Left forelimb (tissue), 1 donor: ENCODE measurements around the gene PLCD3.

Experiments
- DNase-seq: peaks from one replicate; pipeline ENCODE4 v3.0.0-alpha.2; 2018; ENCODE audit warnings: low spot score

The PLCD3 gene

GRCh38 chr17:45116434-45117016, 15.8 kb downstream of the PLCD3 start:
- no peak for DNase-seq

DNA sequence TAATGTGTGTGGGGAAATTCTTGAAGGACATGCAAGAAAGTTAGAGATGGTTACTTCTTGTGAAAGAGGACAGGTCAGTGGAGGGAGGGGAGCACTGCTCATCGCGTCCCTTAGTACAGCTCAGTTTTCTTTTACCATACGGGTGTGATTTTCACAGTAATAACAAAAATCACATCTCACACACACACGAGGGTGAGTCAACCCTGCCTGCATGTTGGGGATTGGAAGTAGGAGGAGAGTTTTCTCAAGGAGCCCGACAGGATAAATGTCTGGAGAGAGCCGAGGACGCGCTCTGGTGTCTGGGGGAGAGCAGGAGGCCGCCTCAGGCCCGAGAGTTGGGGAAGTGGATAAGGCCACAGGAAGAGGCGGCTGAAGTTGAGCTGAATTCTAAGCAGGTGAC, 16.4 kb downstream of the PLCD3 start:
- no peak for DNase-seq

DNA sequence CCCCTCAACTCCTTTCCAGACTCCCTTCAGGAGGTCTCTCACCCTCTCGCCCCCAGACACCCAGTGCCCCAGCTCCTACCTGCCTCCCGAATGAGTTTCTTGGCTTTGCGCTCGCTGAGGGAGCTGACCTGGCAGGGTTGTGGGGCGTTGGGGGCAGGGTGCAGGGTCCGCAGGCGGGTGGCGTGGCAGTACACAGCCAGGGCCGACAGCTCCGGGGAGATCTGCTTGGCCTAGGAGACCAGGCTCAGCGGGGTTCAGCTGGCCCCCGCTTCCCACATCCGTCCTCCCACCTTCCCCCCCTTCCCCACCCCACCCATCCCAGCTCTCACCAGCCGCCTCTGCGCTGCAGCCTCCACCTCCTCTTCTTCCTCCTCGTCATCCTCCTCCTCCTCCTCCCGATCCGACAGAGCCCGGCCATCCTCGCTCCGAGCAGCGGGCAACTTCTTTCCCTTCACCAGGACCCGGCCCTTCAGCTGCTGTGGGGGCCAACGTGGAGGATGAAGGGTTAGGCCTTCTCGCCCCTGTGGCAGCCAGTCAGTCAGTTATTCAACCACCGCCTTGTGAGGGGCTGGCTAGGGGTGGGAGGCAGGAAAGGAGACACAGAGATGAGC, 17.2 kb downstream of the PLCD3 start:
- DNase-seq, result no peak

- DNase-seq, result no peak
These were observed 18.0 kb downstream of the PLCD3 start for GRCh38 chr17:45114117-45114932.

- DNase-seq, result no peak
These were observed 18.9 kb downstream of the PLCD3 start for GRCh38 chr17:45113424-45113754.

- no peak for DNase-seq
These were observed 19.5 kb downstream of the PLCD3 start for GRCh38 chr17:45112559-45113423.

- no peak for DNase-seq
These were observed 20.5 kb downstream of the PLCD3 start for GRCh38 chr17:45111850-45112249.

DNA sequence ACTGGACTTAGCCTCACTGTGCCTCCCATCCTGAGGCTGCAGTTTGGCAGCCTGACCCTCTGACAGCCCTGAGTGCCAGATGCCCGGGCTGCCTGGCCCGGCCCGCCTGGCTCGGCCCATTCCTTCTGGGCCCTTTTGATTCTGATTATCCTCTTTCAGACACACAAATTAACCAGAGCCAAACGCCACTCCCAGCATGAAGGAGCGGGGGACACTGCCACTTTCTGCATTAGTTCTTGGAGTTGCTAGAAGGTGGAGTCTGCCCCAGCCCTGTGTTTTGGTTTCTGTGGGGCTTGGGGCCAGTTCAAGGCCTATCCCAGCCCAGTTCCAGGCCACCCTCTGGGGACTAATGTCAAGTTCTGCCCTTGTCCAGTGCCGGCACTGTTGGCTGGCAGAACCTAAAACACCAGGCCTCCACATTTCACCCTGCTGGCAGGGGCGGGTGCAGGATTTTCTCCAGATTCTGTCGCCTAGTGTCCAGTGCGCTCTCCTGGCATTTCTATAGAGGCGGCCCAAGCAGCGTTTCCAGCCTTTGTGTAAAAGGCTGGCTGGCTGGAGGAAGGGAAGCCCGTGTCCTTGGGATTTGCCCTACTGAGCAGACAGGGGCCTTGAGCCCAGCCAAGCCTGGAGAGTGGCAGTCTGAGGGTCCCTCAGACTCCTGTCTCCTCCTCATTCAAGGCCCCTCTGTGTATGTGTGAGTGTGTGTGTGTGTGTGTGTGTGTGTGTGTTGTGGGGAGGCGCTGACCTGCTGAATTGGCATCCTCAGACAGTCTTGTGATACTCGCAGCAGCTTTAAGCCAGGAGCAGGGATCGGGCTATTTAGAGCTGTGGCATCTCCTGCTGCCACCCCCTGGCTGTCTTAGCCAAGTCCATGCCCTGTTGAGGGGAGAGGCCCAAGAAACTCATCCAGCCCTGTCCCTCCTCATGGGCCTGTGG, 21.4 kb downstream of the PLCD3 start:
- DNase-seq, result no peak

DNA sequence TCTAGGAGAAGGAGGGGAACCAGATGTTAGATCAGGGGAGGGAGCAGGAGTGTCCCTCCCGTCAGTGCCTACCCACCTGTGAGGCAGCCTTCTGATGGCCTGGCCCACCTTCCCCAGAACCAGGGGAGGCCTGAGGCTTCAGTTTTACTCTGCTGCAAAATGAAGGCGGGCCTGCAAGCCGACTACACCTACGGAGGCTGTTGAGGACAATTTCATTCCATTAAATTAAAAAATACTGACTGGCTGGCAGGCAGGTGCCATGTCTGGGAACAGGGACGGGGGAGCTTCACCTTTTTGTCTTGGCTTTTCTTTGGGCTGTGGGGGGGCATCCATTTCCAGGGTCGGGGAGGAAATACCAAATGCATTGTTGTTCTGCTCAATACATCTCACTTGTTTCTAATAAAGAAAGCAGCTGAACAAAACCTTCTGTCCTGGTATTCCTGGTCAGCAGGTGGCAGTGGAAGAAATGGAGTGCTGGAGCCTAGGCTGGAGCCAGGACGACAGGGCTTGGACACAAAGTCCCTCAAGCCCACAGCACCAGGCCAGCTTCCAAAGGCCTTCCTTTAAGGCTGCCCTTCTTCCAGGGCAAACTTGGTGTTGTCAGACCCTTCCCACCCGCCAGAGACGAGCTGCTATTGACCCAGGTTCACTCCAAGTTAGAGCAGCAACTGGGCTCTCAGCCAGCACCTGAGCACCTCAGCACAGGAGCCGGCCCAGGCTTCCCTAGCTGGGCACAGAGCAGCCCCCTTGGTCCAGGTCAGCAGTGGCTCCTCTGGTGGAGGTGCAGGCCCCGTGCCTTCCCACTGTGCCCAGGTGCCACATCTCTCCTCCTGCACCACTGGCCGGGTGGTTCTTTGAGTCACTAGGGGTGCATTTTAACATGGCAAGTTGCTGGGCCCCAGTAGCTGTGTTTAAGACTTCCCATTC, 23.5 kb downstream of the PLCD3 start:
- no peak for DNase-seq

- no peak for DNase-seq
These were observed 24.3 kb downstream of the PLCD3 start for GRCh38 chr17:45108051-45108450.

DNA sequence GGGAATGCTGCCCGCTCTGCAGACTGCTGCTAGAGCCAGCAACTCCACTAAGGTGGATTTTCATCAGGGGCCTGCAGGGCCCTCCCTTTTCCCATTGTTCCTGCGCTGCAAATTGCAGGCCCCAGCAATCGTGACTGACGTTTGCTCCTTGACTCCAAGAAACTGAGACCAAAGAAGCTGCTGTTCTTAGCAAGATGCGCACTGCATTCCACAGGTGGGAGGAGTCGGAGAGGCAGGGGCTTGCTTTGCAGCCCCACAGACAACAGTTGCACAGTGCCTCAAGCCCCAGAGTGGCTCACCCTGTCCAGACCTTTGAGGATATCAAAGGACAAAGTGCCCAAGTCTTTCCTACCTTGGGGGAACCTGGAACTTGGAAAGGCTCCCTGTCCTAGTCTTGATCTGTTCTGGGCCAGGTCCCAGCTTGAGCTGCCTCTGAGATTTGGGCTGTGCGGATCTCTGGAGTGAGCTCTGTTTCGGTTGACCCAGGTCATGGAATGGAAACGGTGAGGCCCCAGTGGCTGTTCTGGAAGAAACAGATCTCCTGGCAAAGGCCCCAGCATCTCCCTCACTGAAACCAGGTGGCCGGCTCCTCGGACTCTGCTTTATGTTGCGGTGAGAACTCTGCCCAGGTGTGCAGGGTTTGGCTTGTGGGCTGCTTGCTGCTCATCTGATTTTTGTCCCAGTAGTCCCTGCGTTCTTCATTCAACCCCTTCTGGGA, 24.9 kb downstream of the PLCD3 start:
- no peak for DNase-seq

DNA sequence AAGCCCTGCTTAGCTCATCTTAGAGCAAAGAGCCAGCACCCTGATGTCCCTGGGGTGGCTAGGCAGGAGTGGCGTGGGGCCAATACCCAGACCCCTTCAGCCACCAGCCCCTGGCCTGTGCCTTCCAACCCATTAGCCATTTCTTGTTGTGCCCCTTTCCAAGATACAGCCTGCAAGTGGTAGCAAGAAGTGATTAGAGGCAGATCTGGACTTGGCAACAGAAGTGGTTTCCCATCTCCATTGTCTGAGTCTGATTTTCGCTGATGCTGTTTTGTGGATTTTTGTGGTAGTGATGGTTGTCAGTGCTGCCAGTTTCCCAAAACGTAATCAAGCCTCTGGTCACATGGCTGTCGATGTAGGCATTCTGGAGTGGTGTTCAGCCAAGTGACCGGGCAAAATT, 25.7 kb downstream of the PLCD3 start:
- DNase-seq, result no peak

- no peak for DNase-seq
These were observed 26.2 kb downstream of the PLCD3 start for GRCh38 chr17:45106096-45106495.

- DNase-seq, result no peak
These were observed 27.2 kb downstream of the PLCD3 start for GRCh38 chr17:45104907-45105624.

- DNase-seq, result no peak
These were observed 27.8 kb downstream of the PLCD3 start for GRCh38 chr17:45104497-45104896.

DNA sequence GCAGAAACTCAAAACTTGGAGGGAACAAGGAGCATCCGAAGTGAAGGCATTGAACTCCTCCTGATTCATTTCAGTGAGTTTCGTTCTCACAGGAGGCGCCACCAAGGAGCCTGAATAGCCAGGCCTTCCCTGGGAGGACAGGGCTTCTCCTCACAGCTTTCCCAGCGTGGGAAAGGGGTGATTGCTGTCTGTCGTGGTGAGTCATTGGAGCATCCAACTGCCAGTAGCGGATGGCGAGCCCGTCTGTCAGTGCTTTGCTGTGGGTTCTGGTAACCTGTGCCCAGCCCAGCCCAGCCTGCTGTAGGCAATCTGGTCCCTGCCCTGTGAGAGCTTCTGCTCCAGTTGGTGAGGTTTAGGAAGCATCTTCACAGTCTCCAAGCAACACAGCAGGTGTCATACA, 28.3 kb downstream of the PLCD3 start:
- DNase-seq, result no peak

DNA sequence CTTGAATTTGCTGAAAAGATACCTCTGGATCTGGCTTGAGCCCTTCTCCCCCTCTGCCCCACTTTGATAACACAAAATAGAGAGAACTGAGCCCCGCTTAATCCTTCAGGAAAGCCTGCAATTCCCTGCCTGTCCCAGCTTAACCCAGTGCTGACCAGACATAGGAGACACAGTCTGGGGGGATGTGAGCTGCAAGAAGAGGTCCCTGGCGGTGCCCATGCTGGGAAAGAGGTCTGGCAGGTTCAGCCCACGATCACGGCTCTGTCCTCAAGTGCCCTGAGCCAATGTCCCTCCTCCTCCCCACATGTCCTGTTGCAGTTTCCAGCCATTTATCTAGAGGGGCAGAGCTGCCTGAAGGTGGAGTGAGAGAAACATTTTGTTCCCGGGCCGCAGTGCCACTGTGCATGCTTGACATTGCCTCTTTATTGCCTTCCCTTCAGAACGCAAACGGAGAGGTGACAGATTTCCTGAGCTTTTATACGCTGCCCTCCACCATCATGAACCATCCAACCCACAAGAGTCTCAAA, 29.0 kb downstream of the PLCD3 start:
- no peak for DNase-seq

DNA sequence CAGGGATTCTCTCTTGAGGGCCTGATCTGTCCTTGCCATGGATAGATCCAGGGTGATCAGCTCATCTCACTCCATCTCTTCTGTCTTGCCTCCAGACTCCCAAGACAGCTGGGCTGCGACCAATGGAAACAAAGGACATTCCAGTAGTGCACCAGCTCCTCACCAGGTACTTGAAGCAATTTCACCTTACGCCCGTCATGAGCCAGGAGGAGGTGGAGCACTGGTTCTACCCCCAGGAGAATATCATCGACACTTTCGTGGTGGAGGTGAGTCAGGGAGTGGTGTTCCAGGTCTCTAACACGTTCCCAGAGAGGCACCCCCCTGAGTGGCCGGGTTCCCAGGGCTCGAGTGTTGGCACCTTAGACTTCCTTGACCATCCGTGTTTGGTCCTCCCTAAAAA, 29.5 kb downstream of the PLCD3 start:
- DNase-seq, result no peak
